Hepatocyte (in vitro differentiated cells): Measurements from ENCODE around the gene NUDT19.

Experiments used
- EZH2 ChIP-seq: fragments of 200-600 bp; sonication (generic); IDR thresholded peaks from 2 replicates; pipeline ENCODE4 v1.6.1; 2016; ENCODE audit warnings: antibody characterized with exemption, mild to moderate bottlenecking, borderline replicate concordance
- EZH2phosphoT487 ChIP-seq: fragments of 200-600 bp; sonication (generic); IDR thresholded peaks from one replicate; pipeline ENCODE4 v1.6.1; 2018; ENCODE audit warnings: antibody characterized with exemption, mild to moderate bottlenecking, low read depth, moderate library complexity; ENCODE audit not compliant: unreplicated experiment, severe bottlenecking
- TF ChIP-seq, protein P1 (sequence below): fragments of 200-600 bp; sonication (generic); IDR thresholded peaks from 2 replicates; pipeline ENCODE4 v1.5.1; 2016; ENCODE audit warnings: antibody characterized with exemption, mild to moderate bottlenecking; ENCODE audit not compliant: poor library complexity

GRCh38 chr19:32743447-32743846 is 51.8 kb downstream of the NUDT19 start:
- TF ChIP-seq, protein P1, sequence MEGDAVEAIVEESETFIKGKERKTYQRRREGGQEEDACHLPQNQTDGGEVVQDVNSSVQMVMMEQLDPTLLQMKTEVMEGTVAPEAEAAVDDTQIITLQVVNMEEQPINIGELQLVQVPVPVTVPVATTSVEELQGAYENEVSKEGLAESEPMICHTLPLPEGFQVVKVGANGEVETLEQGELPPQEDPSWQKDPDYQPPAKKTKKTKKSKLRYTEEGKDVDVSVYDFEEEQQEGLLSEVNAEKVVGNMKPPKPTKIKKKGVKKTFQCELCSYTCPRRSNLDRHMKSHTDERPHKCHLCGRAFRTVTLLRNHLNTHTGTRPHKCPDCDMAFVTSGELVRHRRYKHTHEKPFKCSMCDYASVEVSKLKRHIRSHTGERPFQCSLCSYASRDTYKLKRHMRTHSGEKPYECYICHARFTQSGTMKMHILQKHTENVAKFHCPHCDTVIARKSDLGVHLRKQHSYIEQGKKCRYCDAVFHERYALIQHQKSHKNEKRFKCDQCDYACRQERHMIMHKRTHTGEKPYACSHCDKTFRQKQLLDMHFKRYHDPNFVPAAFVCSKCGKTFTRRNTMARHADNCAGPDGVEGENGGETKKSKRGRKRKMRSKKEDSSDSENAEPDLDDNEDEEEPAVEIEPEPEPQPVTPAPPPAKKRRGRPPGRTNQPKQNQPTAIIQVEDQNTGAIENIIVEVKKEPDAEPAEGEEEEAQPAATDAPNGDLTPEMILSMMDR = no peak
- TF ChIP-seq EZH2 = no peak
- no peak for TF ChIP-seq EZH2phosphoT487
